Measurements from ENCODE around the gene GINS3.

GINS3 gene

GRCh38 chr16:58392215-58393137, at the start of gene GINS3:
Gene GINS3 (plus strand): TSS chr16:58392471. CDS start chr16:58392602, 131 bp downstream.
- peak; percentile 91 for DNase-seq (ENCODE audit: low spot score)

GRCh38 chr16:58343562-58343961, 48.7 kb upstream of the GINS3 start:
- DNase-seq (ENCODE audit: low spot score): no peak

GRCh38 chr16:58345574-58346354, 46.5 kb upstream of the GINS3 start:
- DNase-seq (ENCODE audit: low spot score): no peak

GRCh38 chr16:58346831-58347371, 45.4 kb upstream of the GINS3 start:
- DNase-seq (ENCODE audit: low spot score): no peak

- DNase-seq (ENCODE audit: low spot score): peak; percentile 36
These were observed 43.3 kb upstream of the GINS3 start for GRCh38 chr16:58348986-58349385.

- DNase-seq (ENCODE audit: low spot score): no peak
These were observed 39.6 kb upstream of the GINS3 start for GRCh38 chr16:58352690-58353089.

GRCh38 chr16:58360041-58360634, 32.1 kb upstream of the GINS3 start:
- no peak for DNase-seq (ENCODE audit: low spot score)

GRCh38 chr16:58361726-58362125, 30.5 kb upstream of the GINS3 start:
- no peak for DNase-seq (ENCODE audit: low spot score)

GRCh38 chr16:58363746-58364393, 28.4 kb upstream of the GINS3 start:
- DNase-seq (ENCODE audit: low spot score): no peak

- DNase-seq (ENCODE audit: low spot score): no peak
These were observed 26.6 kb upstream of the GINS3 start for GRCh38 chr16:58365623-58366022.

GRCh38 chr16:58366247-58367031, 25.8 kb upstream of the GINS3 start:
- no peak for DNase-seq (ENCODE audit: low spot score)

- no peak for DNase-seq (ENCODE audit: low spot score)
These were observed 25.0 kb upstream of the GINS3 start for GRCh38 chr16:58367252-58367651.

- no peak for DNase-seq (ENCODE audit: low spot score)
These were observed 20.4 kb upstream of the GINS3 start for GRCh38 chr16:58371841-58372240.

- DNase-seq (ENCODE audit: low spot score): no peak
These were observed 16.9 kb upstream of the GINS3 start for GRCh38 chr16:58375386-58375785.

- DNase-seq (ENCODE audit: low spot score): peak; percentile 17
These were observed 14.3 kb upstream of the GINS3 start for GRCh38 chr16:58377932-58378331.

- no peak for DNase-seq (ENCODE audit: low spot score)
These were observed 13.9 kb upstream of the GINS3 start for GRCh38 chr16:58378401-58378800.

- no peak for DNase-seq (ENCODE audit: low spot score)
These were observed 12.5 kb upstream of the GINS3 start for GRCh38 chr16:58379736-58380135.

GRCh38 chr16:58381661-58382060, 10.6 kb upstream of the GINS3 start:
- no peak for DNase-seq (ENCODE audit: low spot score)

GRCh38 chr16:58384437-58385055, 7.7 kb upstream of the GINS3 start:
- no peak for DNase-seq (ENCODE audit: low spot score)

GRCh38 chr16:58385218-58385773, 7.0 kb upstream of the GINS3 start:
- DNase-seq (ENCODE audit: low spot score): no peak
